GM21529 (cell line): ENCODE measurements around the gene NRXN2.

ENCODE experiments used
- ATAC-seq: cut with Tn5 transposase; IDR thresholded peaks from one replicate; pipeline ENCODE4 v1.9.1; 2021; ENCODE audit not compliant: unreplicated experiment

The NRXN2 gene

DNA sequence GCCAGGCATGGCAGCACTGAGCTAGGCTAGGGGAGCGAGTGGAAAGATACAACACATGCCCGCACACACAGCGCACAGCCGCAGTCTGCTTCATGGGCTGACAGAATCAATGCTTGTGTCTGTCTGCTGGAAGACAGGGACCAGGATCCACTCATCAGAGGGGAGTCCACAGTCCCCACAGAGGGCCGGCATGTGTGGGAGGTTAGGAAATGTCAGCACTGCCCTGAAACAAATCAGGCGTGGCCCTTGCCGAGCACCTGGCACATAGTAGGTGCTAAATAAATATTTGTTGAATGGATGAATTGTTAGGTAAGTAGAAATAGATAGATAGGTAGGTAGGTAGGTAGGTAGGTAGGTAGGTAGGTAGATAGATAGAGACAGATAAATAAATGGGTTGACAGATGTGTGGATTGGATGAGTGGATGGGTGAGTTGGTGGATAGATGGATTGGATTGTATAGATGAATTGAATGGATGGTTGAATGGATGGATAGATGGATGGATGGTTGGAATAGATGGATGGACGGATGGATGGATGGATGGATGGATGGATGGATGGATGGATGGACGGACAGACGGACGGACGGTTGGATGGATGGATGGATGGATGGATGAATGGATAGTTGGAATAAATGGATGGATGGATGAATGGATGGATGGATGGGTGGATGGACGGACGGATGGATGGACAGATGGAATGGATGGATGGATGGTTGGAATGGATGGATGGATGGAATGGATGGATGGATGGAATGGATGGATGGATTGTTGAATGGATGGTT lies 128.6 kb downstream of the NRXN2 start:
- no peak for ATAC-seq

DNA sequence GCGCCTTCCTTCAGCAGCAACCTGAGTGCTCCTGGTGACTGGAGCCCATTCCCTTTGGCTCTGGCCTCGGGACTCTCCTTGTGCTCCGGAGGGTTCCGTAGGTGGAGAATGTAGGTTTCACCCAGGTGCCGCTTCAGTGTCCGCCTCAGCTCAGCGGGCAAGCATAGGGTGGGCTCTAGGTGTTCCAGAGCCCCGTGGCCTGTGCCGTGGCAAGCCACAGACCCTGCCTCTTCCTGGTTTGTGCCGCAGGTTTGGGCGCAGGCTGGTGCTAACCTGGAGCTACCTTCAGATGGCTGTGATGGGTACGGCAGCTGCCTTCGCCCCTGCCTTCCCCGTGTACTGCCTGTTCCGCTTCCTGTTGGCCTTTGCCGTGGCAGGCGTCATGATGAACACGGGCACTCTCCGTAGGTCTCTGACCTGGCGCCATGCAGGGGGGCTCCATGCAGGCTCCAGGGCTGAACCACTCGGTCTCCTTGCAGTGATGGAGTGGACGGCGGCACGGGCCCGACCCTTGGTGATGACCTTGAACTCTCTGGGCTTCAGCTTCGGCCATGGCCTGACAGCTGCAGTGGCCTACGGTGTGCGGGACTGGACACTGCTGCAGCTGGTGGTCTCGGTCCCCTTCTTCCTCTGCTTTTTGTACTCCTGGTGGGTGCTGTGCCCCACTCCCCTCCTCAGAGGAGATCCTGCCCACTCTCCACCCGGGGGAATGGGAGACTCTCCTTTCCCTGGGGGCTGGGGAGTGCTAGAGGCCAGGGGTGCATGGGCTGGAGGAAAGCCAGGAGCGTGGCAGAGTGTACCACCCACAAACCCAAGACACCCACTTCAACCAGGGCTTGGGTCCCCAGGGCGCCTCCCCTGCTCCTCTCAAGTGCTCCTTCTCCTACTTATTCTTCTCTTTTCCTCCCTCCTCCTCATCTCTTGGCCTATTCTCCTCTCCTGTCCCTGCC lies 129.6 kb downstream of the NRXN2 start:
- ATAC-seq: no peak

DNA sequence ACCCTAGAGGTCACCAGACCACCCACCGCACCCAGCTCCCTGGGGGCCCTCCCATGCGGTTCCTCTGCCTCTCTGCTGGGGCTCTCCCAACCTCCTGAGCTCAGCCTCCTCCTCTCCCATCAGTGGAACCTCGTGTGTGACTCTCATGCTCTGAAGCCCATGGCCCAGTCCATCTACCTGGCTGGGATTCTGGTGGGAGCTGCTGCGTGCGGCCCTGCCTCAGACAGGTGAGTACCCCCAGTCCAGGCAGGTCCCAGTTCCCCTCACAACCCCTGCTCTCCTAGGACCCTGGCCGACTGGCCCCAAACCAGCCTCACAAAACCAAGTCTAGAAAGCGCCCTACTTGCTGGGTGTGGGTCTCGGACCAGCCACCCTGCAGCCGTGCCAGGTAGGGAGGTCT lies 130.3 kb downstream of the NRXN2 start:
- ATAC-seq: no peak

DNA sequence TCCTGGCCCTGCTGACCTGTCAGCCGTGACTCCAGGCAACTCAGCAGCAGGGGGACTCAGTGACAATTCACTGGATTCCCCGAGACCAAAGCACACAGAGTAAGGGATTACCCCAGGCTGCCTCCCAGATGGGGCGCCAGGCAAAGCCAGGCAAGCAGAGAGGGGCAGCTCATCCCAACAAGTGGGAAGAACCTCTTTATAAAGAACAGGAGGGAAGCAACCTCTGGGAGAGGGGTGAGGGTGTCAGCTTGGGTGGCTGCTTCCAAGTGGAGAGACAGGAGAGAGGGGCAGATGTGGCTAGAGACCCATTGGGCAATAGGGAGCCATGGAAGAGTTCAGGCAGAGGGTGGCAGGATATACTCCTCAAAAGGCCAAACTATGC lies 130.8 kb downstream of the NRXN2 start:
- ATAC-seq: no peak

DNA sequence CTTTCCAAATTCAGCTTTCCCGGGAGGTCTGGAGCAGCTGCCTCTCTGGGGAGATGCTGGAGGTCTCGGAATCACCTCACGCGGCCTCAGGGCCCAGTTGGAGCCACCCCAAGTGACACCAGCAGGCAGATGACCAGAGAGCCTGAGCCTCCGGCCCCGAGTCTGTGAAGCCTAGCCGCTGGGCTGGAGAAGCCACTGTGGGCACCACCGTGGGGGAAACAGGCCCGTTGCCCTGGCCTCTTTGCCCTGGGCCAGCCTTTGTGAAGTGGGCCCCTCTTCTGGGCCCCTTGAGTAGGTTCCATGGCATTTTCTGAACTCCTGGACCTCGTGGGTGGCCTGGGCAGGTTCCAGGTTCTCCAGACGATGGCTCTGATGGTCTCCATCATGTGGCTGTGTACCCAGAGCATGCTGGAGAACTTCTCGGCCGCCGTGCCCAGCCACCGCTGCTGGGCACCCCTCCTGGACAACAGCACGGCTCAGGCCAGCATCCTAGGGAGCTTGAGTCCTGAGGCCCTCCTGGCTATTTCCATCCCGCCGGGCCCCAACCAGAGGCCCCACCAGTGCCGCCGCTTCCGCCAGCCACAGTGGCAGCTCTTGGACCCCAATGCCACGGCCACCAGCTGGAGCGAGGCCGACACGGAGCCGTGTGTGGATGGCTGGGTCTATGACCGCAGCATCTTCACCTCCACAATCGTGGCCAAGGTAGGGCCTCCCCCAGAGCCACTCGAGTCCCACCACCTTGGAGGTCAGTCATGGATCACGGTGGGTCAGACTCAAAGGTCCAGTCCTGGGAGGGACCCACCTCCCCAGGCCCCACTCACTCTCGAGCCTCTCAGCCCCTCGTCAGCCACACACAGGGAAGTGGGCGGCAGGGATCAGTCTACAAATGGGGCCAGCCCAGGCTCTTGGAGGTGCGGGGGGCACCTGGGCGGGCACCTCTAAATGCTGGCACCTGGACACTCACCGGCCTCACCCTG lies 131.5 kb downstream of the NRXN2 start:
- ATAC-seq: no peak

DNA sequence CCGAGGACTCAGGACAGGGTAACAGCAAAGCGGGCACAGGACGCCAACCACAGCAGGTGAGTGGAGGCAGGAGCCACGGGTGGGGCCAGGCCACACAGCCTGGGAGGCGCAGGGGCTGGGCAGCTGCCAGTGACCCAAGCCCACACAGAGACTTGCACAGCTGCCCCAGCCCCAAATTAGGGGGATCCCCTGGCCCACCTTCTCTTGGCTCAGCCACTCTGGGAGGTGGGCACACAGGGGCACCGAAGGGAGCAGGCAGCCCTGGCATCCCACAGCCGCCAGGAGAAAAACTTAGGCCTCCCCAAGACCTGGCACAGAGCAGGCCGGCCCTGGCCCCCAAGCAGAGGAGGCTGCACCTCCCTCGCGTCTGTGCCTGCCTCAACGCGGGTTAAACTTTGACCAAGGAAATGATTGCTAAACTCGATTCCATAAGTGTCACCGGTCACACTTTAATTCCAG lies 132.2 kb downstream of the NRXN2 start, which contains the start of gene SLC22A12:
TSS of gene SLC22A12 (plus strand) at position 458 of the 459 bp plus-strand sequence. CDS start 337 bp downstream, outside the sequence.
- no peak for ATAC-seq

DNA sequence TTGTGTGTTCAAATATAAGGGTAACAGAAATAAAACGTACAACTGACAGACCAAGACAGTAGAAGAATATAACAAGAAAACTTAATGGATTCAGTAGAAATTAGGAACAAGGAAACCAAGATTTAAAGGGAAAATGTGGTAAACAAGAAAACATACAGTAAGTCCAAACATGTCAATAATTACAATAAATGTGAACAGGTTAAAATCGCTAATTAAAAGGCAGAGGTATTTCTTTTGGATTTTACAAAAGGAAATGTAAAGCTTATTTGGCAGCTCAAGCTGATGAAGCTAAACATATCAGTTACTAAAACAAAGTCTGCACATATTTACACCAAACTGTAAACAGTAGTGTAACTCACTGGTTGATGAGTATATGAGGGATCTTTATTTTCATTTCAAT lies 134.3 kb downstream of the NRXN2 start:
- ATAC-seq: no peak

DNA sequence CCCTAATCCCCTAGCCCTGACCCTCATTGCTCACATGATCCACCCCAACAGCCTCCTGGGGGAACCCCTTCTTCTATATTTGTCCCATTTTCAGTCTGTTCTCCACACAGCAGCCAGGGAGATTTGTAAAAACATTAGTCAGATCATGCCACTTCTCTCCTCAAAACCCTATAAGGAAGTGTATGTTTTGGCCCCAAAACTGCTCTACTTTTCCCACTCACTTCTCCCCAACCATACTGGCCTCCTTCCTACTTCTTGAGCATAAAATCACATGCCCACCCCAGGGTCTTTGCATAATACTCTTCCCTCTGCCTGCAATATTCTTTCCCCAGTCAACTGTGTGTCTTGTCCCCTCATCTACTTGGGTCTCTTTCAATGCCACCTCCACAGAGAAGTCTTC lies 136.6 kb downstream of the NRXN2 start:
- no peak for ATAC-seq

DNA sequence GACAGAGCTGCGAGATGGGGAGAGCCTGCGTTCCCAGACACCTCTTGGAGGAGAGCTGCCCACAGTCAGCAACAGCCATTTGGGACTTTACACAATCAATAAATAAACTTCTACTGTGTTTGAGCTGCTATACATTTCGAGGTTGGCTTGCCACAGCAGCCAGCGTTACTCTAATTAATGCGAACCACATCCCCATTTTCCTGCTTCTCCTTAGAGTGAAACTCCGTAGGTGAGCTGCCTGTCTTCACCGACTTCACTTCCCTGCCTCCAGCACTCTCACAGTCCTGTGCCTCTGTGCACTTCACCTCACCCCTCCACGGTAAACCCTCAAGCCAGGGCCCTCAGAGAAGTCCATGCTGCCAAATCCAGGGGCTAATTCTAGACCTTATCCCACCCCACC lies 137.8 kb downstream of the NRXN2 start:
- no peak for ATAC-seq

DNA sequence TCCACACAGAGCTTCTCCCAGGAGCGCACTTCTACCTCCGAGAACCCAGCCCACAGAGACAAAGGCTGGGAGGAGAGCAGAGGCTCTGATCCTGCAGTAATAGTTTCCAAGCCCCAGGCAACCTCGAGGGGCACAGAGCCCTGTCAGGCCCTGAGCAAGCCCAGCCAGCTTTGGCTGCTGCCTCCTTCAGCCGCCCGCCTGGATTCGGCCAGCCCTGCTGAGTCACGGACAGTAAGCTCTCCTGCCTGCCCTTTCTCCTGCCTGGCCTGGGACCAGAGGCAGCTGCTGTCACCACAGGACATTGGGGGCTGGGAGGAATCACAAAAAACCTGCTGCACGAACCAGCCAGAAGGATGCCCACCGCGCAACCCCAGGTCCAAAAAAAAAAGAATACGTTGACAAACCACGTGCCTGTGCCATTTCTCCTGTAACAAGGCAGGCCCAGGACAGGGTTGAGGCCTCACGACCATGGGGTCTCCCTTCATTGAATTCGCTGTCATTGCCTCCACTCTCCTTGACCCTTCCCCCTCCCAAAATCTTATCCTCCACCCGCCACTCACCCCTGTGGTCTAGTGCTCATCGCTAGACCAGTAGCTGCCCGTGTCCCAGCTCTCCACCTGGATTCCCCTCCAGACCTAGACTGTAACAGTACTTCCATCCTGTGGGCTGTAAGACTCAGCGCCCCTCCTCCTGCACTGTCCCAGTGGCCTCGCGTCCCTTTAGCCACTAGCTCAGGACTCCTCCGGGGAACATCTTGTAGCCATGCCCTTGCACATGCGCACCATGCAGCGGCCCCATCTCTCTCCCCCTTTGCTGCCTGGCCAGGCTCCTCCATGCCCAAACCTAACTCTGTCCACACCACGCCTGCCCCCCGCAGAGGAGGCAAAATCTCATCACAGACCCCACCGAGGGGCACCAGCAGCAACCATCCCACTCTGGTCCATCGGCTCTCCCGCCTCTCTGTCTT lies 139.4 kb downstream of the NRXN2 start:
- ATAC-seq: no peak

DNA sequence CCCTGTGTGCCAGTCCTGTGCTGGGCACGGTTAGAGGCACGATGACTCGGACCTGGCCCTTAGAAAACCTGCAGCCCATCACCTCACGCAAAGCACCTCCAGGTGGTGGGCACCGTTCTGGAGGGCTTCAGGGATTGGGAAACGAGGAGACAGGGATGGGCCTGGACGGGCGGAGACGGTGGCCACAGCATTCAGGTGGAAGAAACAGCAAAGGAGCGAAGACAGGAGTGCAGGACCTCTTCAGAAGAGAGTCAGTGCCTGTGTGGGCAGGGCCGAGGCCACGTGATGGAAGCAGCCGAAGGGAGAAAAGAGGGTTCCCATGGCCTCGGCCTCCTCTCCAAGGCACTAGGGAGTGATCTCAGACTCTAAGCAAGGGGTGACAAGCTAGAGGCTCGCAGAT lies 140.1 kb downstream of the NRXN2 start:
- ATAC-seq: no peak

DNA sequence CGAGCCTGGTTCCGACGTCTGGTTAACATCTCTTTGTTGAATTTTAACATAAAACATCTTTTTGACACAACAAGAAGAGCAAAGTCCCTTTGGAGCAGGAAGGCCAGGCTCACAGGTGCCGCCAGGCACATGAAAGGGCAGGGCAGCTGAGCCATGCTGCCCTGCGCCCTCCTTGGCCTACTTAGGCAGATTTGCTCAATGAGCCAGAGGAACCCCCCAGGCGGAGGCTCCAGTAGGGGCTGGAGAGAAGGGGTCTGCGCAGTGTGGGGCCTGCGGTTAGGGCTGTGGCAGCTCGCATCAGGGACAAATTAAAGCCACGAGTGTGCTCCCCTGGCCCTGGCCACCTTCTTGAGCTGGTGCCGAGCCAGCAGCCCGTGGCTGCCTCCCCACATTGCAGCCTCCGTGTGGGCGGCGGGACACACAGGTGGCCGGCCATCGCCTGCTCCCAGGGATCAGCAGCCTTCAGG lies 141.9 kb downstream of the NRXN2 start:
- ATAC-seq: no peak

DNA sequence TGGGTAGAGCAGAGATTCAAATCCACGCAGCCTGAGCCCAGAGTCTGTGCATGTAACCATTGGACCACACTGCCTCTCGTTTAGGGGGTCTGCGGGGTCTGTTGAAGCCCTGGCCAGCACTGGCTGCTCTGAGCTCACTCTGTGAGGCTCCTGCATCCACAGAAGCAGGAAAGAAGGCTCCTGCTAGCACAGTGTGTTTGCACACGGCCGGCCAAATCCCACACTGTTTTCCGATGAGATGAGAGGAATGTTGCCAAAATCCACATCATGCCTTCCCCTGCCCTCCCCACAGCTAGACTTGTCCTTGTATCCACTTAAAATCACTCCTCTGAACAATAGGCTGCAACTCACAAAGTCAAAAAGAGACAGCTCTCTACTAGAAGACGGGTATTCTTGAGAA lies 142.6 kb downstream of the NRXN2 start:
- no peak for ATAC-seq

DNA sequence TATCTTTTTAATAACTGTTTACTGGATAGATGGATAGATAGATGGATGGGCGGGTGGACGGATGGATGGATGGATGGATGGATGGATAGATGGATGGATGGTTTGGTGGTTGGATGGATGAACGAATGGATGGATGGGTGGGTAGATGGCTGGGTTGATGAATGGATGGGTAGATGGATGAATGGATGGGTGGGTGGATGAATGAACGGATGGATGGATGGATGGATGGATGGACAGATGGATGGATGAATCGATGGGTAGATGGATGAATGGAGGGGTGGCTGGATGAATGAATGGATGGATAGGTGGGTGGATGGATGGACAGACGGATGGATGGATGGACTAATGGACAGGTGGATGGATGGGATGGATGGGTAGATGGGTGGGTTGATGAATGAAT lies 145.8 kb downstream of the NRXN2 start:
- no peak for ATAC-seq

DNA sequence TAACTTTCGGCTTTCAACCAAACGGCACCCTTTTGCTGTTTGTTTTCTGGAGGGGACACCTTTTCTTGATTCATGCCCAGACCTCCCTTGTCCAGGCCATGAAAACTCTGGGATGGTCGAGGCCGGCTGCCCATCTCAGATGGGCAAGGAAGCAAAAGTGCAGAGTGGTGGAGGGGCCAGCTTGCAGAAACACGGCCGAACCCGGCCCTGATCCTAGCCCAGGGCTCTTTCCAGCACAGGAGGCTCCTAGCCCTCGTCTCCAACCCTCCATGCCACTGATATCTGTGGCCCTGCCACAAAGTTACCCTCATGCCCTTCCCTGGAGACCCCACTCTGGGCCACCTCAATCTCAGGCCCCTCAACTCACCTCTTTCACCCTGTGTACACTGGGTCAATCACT lies 150.9 kb downstream of the NRXN2 start:
- no peak for ATAC-seq

DNA sequence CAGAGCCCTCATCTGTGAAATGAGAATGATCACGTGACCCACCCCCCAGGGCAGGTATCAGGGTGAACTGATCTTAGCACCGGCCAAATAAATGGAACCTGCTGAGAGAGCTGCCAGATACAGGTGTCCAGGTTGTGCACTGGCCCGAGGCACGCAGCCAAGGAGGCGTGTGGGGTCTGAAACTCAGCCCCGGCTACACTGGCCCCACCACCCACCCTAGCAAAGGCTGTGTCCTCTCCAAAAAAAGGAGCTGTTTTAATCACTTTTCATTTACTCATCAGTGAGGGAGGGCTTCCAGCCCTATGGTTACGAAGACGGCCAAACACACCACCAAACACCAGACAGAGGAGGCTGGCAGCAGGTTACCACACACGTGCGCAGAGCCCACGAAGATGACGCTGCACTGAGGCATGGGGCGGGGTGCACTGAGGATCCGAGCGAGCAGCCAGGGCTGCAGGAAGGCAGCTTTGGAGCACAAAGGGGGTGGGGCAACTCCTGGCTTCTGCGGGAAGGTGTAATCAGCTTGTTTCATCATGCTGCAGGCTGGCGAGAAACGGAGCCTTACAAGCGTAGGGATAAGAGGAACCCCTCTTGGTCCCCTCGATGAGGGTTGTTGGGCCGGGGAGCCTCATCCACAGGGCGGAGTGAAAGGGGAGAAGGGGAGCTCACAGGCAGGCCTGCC lies 151.4 kb downstream of the NRXN2 start:
- no peak for ATAC-seq

DNA sequence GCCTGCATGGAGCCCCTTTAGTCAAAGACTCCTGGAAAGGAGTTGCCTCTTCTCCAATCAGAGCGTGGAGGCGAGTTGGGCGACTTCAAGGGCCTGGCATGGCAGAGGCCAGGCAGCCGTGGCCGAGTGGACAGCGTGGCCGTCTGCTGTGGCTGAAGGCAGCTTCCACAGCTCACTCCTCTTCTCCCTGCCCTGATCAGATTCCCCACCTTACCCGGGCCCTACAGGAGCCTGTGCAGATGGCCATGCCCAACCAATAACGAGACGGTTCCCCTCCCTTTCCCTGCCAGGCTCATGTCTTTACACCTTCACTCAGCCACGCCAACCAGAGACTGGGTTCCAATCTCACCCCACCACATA lies 152.0 kb downstream of the NRXN2 start:
- ATAC-seq: no peak

DNA sequence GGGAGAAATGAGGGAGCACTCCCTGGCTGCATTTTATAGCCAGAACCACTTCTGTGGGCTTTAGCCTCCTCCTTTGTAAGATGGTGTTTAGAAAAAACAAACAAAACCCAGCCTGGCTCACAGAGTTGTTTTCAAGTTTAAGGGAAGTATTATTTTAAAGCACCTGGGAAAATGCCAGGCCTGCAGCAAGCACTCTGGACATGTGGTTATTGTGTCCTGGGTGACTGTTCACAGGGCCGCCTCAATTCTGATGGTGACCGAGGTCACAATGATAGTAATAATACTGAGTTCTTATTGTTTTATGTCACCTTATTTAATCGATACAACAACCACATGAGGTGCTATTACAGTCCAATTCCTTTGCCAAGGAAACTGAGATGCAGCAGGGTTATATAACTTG lies 152.7 kb downstream of the NRXN2 start:
- no peak for ATAC-seq
